Endothelial cell of umbilical vein (primary cell): ENCODE measurements around the gene GIN1. TPM values are rescaled to one million over a fixed set of nuclear protein-coding genes. Genes with fewer than 3 reads are reported as not detected.

Source experiments
- BruUV-seq: library from RNA; stranded (reverse); fragments of 400-500 nt; replicated peaks from 2 replicates; lab custom pipeline; 2021; lab: Mats Ljungman, UMichigan
- CTCF ChIA-PET: fragments of 300-600, 350-600 bp; sonication (Branson Sonifier 250); formaldehyde crosslinking; loops from one replicate; lab custom pipeline; 2021; ENCODE audit warnings: antibody characterized with exemption, inconsistent platforms; lab: Charles Lee
- POLR2A ChIA-PET: fragments of 300-600, 350-600 bp; sonication (Branson Sonifier 250); formaldehyde crosslinking; loops from one replicate; lab custom pipeline; 2021; ENCODE audit warnings: antibody characterized with exemption, inconsistent platforms; lab: Charles Lee
- DNase-seq: peaks from one replicate; pipeline ENCODE4 v3.0.0-alpha.2; 2011; ENCODE audit warnings: low read depth, low spot score
- FAIRE-seq: peaks from 2 replicates; lab custom pipeline; 2011; peaks lifted over from hg19 to GRCh38; lab: Jason Lieb, UNC
- H2AFZ ChIP-seq: 2 replicates; pipeline ENCODE4 v1.6.0; 2012; ENCODE audit warnings: low read depth, low read length, control low read depth, inconsistent platforms
- H3K27ac ChIP-seq: 2 replicates; pipeline ENCODE4 v1.5.1; 2011; ENCODE audit warnings: low read depth, mild to moderate bottlenecking, control low read depth, low read length, moderate library complexity; ENCODE audit not compliant: insufficient read depth
- H3K27me3 ChIP-seq, 2 experiments: 2 replicates each; pipeline versions ENCODE4 v1.6.0 to v1.6.1; 2011; ENCODE audit warnings: low read length in 2 of 2, mixed read lengths in 1 of 2; ENCODE audit not compliant: control insufficient read depth in 2 of 2, insufficient read depth in 2 of 2
- H3K36me3 ChIP-seq, 2 experiments: 2 replicates in 1 of 2; 3 replicates in 1 of 2; pipeline ENCODE4 v1.5.1; 2011; ENCODE audit warnings: low read length in 2 of 2, mild to moderate bottlenecking in 1 of 2, moderate library complexity in 1 of 2; ENCODE audit not compliant: control insufficient read depth in 2 of 2, insufficient read depth in 2 of 2; ENCODE audit errors: extremely low read depth in 1 of 2
- H3K4me1 ChIP-seq: 3 replicates; pipeline ENCODE4 v1.5.1; 2011; ENCODE audit warnings: mild to moderate bottlenecking, low read length; ENCODE audit not compliant: control insufficient read depth, insufficient read depth; ENCODE audit errors: extremely low read depth
- H3K4me2 ChIP-seq: 2 replicates; pipeline ENCODE4 v1.6.1; 2011; ENCODE audit warnings: low read length, control low read depth, mixed read lengths; ENCODE audit not compliant: insufficient read depth
- H3K4me3 ChIP-seq, 3 experiments: fragments of 200-600 bp in 1 of 3; sonication (generic), shearing (Covaris generic) in 1 of 3; replicated peaks in 1 of 3; 2 replicates each; pipeline ENCODE4 v1.5.1; 2011 to 2016; ENCODE audit warnings: control low read depth in 3 of 3, low read length in 3 of 3, mild to moderate bottlenecking in 2 of 3, inconsistent platforms in 1 of 3, low read depth in 1 of 3, moderate library complexity in 1 of 3; ENCODE audit not compliant: insufficient read depth in 1 of 3
- H3K79me2 ChIP-seq: 2 replicates; pipeline ENCODE4 v1.6.0; 2012; ENCODE audit warnings: low read length, inconsistent platforms; ENCODE audit not compliant: control insufficient read depth, insufficient read depth
- H3K9ac ChIP-seq: replicated peaks from 2 replicates; pipeline ENCODE3; 2011; ENCODE audit warnings: low read length, control low read depth; ENCODE audit not compliant: insufficient read depth; ENCODE audit errors: extremely low read depth
- H3K9me1 ChIP-seq: replicated peaks from 3 replicates; pipeline ENCODE4 v1.6.0; 2011; ENCODE audit warnings: mild to moderate bottlenecking, low read length; ENCODE audit not compliant: control insufficient read depth, insufficient read depth; ENCODE audit errors: extremely low read depth
- H3K9me3 ChIP-seq: replicated peaks from 2 replicates; pipeline ENCODE4 v1.5.1; 2012; ENCODE audit warnings: low read length, inconsistent platforms; ENCODE audit not compliant: control insufficient read depth, insufficient read depth
- H4K20me1 ChIP-seq: replicated peaks from 2 replicates; pipeline ENCODE3; 2011; ENCODE audit warnings: mild to moderate bottlenecking, low read length; ENCODE audit not compliant: control insufficient read depth, insufficient read depth; ENCODE audit errors: extremely low read depth
- EZH2 ChIP-seq: IDR thresholded peaks from 2 replicates; pipeline ENCODE4 v1.6.1; 2012; ENCODE audit warnings: borderline replicate concordance, low read depth, mild to moderate bottlenecking, moderate library complexity, low read length, inconsistent platforms; ENCODE audit not compliant: severe bottlenecking
- GATA2 ChIP-seq: IDR thresholded peaks from 2 replicates; pipeline ENCODE4 v1.7.0; 2011; ENCODE audit warnings: low read depth, mild to moderate bottlenecking, moderate library complexity, mixed read lengths, low read length; ENCODE audit not compliant: insufficient read length, insufficient read depth
- JUN ChIP-seq: IDR thresholded peaks from 2 replicates; pipeline ENCODE4 v1.6.1; 2011; ENCODE audit warnings: borderline replicate concordance, low read depth; ENCODE audit not compliant: insufficient read length, insufficient read depth
- MYC ChIP-seq: IDR thresholded peaks from one replicate; pipeline ENCODE4 v1.6.1; 2011; ENCODE audit warnings: mild to moderate bottlenecking, low read depth, low read length
- POLR2AphosphoS5 ChIP-seq: IDR thresholded peaks from 2 replicates; pipeline ENCODE4 v1.6.1; 2012; ENCODE audit warnings: low read depth, mild to moderate bottlenecking, control low read depth, low read length, moderate library complexity; ENCODE audit not compliant: insufficient read depth
- dilution Hi-C: fragments of 300-500 bp; cut with MboI; formaldehyde crosslinking; loops from one replicate; pipeline ENCODE4 v1.15.0; 2019; ENCODE audit warnings: low sequenced_read_pairs; ENCODE audit not compliant: extremely low pct_ligation_motif_present
- intact Hi-C: fragments of 100-400 bp; cut with micrococcal nuclease; formaldehyde crosslinking; loops from one replicate; pipeline ENCODE4 v1.10.0; 2022
- polyA plus RNA-seq, 4 experiments: library from polyadenylated mRNA; depleted of rRNA in 3 of 4; stranded (reverse) in 3 of 4; unstranded in 1 of 4; fragments of >200 nt; gene quantifications; 2 replicates each; pipeline versions ENCODE4 v1.2.1 to v1.2.3, GENCODE V29; 2011 to 2012; ENCODE audit warnings: missing spikeins in 1 of 4
- total RNA-seq: library from RNA; stranded (reverse); gene quantifications from 2 replicates; pipeline ENCODE4 v1.2.3, GENCODE V29; 2021
- TF ChIP-seq, protein P1 (sequence below): IDR thresholded peaks from 2 replicates; pipeline ENCODE4 v1.6.1; 2011; ENCODE audit not compliant: insufficient read depth, insufficient read length
- TF ChIP-seq, protein P2 (sequence below), 2 donors: IDR thresholded peaks; 1 replicate in 1 of 2; 2 replicates in 1 of 2; pipeline ENCODE4 v1.5.1; 2011; ENCODE audit warnings: low read length in 2 of 2, mild to moderate bottlenecking in 2 of 2, moderate library complexity in 2 of 2, control low read depth in 1 of 2, inconsistent platforms in 1 of 2, low read depth in 1 of 2; ENCODE audit not compliant: insufficient read depth in 1 of 2; ENCODE audit errors: extremely low read depth in 1 of 2

Gene GIN1
- total and polyA plus RNA-seq, 2 donors (not counting 3 experiments of a cell fraction or from before 2014, with no cell fraction given): 0.98 to 4.4 TPM

DNA sequence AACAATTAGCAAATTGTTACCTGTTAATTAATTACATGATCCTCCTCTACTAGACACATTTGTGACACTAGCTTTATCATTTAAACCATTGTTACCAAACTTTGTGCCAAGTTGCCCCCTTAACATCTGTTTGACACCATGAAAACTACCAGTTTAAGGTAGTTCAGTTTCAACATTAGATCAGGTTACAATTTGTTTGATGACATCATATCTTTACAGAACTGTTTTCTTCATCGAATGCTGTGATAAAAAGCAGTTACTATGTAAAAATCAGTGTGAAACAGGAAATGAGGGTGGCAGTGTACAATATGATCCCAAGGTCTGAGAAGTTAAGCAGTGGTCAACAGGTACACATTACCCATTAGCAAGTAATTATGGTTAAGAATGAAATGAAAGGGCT is 17.7 kb downstream of the GIN1 start:
- dilution Hi-C loops (no loop called here), intact Hi-C loops (no loop called here)
- H3K27ac ChIP-seq: no peak overlapping the region
- peaks cover 0 to 2% of the 10 kb centered on the region in 2 experiments for H3K36me3 ChIP-seq
- H3K9me1 ChIP-seq: no peaks in the 10 kb centered on the region
- no peaks in the 10 kb centered on the region for H3K79me2 ChIP-seq
- H3K27me3 ChIP-seq: no peaks in the 10 kb centered on the region
- H3K4me2 ChIP-seq: no peak overlapping the region
- no peaks in the 10 kb centered on the region for H3K4me1 ChIP-seq
- FAIRE-seq (no peak), DNase-seq (no peak)
- CTCF ChIA-PET: interaction anchor here (0.6 kb wide), 1 partner anchor 13 kb away, joined by 3 read pairs; no protein-coding TSS in a partner anchor
- POLR2A ChIA-PET: no interaction called here
- BruUV-seq: no TSS peak
- H4K20me1 ChIP-seq: no peaks in the 10 kb centered on the region
- TF ChIP-seq, protein P1, sequence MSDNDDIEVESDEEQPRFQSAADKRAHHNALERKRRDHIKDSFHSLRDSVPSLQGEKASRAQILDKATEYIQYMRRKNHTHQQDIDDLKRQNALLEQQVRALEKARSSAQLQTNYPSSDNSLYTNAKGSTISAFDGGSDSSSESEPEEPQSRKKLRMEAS: no peak
- TF ChIP-seq JUN: no peak
- TF ChIP-seq EZH2: no peak
- TF ChIP-seq GATA2: no peak
- TF ChIP-seq MYC: no peak
- TF ChIP-seq, protein P2, sequence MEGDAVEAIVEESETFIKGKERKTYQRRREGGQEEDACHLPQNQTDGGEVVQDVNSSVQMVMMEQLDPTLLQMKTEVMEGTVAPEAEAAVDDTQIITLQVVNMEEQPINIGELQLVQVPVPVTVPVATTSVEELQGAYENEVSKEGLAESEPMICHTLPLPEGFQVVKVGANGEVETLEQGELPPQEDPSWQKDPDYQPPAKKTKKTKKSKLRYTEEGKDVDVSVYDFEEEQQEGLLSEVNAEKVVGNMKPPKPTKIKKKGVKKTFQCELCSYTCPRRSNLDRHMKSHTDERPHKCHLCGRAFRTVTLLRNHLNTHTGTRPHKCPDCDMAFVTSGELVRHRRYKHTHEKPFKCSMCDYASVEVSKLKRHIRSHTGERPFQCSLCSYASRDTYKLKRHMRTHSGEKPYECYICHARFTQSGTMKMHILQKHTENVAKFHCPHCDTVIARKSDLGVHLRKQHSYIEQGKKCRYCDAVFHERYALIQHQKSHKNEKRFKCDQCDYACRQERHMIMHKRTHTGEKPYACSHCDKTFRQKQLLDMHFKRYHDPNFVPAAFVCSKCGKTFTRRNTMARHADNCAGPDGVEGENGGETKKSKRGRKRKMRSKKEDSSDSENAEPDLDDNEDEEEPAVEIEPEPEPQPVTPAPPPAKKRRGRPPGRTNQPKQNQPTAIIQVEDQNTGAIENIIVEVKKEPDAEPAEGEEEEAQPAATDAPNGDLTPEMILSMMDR (IDR thresholded peaks at IDR 0.05; ENCODE audit: extremely low read depth in 1 of 2, insufficient read depth in 1 of 2, low read depth in 1 of 2, low read length in 2 of 2): no peak
- no peak for TF ChIP-seq POLR2AphosphoS5
- no peak overlapping the region for H3K9ac ChIP-seq
- no peak overlapping the region for H2AFZ ChIP-seq
- H3K4me3 ChIP-seq: no peak overlapping the region
- H3K9me3 ChIP-seq: no peaks in the 10 kb centered on the region
